ENCODE measurements around the gene EXOC4.
A peak's percentile ranks its signal among the peaks of the same experiment; 100 is the strongest.

The EXOC4 gene

DNA sequence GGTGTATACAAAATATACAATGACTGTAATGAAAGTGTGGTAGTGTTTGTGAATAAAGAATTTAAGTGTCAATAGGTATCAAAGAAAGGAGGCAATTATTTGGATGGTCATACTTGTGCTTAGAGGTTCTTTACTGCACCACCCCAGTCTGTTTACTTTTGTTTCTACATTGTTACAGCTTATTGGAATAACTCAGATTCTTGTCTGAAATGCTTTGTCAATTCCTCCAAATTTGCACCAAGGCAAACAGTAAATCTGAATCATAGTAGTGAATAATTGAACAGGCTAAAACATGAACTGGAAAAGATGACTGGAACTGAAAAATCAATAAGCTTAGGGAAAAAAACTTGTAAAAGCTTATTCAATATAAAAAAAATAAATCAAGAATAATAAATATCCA lies 319.2 kb downstream of the EXOC4 start:
- H3K4me1 Mint-ChIP-seq, result peaks cover 0 to 7% of the 10 kb centered on the region in 2 donors
- DNase-seq, result no peak
- H3K27ac Mint-ChIP-seq, result no peak overlapping the region
- H3K4me3 Mint-ChIP-seq, result no peak overlapping the region
- H3K36me3 Mint-ChIP-seq, result peaks cover 0 to 4% of the 10 kb centered on the region in 2 donors
- H3K27me3 Mint-ChIP-seq, result no peaks in the 10 kb centered on the region
- H3K9me3 Mint-ChIP-seq, result no peaks in the 10 kb centered on the region
- no peak for ATAC-seq (replicated peaks)

DNA sequence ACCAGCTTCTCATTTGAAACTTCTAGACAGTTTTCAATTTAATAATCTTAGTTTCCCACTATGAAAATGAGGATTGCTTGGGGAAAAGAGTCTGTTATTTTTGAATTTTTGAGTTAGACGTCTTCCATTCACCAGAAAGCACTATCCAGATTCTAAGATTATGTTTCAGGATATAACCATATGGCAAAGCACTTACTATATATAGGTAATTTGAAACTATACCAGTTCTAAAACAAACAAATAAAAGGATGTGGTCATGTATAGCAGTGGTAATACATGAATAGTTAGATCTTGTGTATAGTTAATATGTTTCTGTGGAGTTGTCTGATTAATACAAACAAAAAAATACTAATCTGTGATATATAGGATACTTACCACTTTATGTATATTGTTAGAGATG lies 320.0 kb downstream of the EXOC4 start:
- Mint-ChIP-seq H3K4me1 (peaks cover 0 to 7% of the 10 kb centered on the region in 2 donors), H3K4me3 (no peak overlapping the region), H3K27me3 (no peaks in the 10 kb centered on the region), H3K36me3 (peaks cover 0 to 4% of the 10 kb centered on the region in 2 donors), H3K27ac (no peak overlapping the region), H3K9me3 (no peaks in the 10 kb centered on the region)
- no peak for ATAC-seq (replicated peaks)
- DNase-seq, result no peak

DNA sequence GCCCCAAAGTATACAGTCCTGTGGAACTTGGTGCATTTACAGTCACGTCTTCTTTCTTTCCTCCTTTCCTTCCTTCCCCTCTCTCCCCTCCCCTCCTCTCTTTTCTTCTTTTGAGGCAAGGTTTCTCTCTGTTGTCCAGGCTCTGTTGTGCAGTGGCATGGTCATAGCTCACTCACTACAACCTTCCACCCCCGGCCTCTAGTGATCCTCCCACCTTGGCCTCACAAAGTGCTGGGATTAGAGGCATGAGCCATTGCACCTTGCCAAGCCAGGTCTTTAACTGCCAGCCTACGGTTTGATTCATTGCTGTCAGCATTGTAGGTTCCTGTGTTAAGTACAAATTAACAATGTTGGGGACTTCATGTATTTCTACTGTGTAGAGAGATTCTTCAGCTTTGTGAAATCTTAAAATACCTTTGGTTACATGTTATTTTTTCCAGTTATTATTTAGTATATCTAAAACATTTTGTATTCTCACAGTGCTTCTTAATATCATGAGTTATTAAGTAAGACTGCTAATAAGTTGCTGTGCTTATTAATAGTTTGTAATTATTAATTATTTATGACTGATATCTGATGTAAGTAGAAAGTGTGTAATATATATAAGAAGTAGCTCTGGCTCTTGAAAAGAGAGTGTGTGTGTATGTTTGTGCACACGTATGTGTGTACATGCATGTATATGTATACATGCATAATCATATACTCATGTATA lies 320.8 kb downstream of the EXOC4 start:
- Mint-ChIP-seq H3K36me3 (peaks cover 0 to 4% of the 10 kb centered on the region in 2 donors), H3K27ac (no peak overlapping the region), H3K4me3 (no peak overlapping the region), H3K9me3 (no peaks in the 10 kb centered on the region), H3K4me1 (peaks cover 0 to 7% of the 10 kb centered on the region in 2 donors), H3K27me3 (no peaks in the 10 kb centered on the region)
- ATAC-seq (replicated peaks), result no peak
- no peak for DNase-seq

DNA sequence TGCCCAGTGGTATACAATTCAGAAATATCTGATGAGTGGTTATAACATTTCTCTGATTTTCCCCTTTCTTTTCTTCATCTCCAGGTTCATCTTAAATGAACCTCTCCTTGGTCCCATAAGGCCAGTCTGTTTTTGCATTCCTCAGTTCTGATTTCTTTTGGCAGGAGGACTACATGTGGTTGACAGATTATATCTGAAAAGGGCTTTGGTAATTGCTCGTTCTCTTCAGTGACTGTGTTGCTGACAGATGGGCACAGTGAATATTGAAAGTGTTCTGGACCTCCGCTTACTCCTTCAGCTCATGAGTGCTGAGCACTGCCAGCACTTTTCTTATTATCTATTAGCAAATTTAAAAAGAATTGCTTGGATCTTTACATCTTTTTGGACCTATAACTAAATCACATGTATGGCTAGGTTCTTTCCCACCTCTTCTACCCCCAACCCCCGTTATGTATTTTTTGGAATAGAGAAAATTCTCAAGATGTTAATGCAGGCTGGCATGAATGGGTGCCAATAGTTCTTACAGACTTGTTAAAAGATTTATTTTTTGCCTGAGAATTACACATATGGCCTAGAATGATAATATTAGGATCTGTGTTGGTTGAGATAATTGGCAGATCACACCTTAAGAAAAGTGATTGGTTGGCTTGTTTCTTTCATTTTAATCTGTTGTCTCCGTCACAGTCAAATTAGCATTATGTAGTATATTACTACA lies 323.0 kb downstream of the EXOC4 start:
- Mint-ChIP-seq H3K9me3 (peaks cover 0 to 2% of the 10 kb centered on the region in 2 donors), H3K27me3 (no peaks in the 10 kb centered on the region), H3K36me3 (peaks cover 9 to 16% of the 10 kb centered on the region in 2 donors), H3K4me1 (peaks cover 0 to 7% of the 10 kb centered on the region in 2 donors), H3K27ac (no peak overlapping the region), H3K4me3 (no peak overlapping the region)
- ATAC-seq (replicated peaks), result no peak
- DNase-seq, result no peak

DNA sequence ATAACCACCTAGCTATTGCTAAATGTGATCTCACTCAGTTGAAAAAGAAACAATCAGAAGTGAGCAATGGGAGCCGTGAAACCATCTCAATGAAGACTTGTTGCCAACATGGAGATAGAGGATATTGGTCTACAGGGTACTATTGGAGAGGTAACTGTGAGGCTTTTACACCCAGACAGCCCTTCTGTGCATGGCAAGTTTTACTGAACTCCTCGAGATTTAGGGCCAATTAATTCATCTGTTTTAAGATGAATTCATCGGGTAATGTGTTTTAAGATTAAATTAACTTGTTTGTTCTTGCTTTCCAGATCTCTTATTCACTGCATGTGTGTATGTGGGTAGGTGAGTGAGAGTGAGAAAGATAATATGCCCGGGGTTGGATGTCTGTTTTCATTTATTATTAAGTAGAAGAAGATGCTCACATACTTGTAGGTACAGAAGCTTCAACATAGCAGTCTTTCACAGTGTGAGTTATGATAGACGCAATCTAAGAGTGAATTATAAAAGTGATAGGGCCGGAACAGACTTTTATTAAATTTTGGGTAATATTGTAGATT lies 323.8 kb downstream of the EXOC4 start:
- H3K4me1 Mint-ChIP-seq, result peaks cover 0 to 7% of the 10 kb centered on the region in 2 donors
- H3K4me3 Mint-ChIP-seq, result no peak overlapping the region
- no peak overlapping the region for H3K27ac Mint-ChIP-seq
- ATAC-seq (replicated peaks), result no peak
- no peak for DNase-seq
- H3K36me3 Mint-ChIP-seq, result peaks cover 11 to 19% of the 10 kb centered on the region in 2 donors
- H3K27me3 Mint-ChIP-seq, result no peaks in the 10 kb centered on the region
- peaks cover 0 to 2% of the 10 kb centered on the region in 2 donors for H3K9me3 Mint-ChIP-seq

DNA sequence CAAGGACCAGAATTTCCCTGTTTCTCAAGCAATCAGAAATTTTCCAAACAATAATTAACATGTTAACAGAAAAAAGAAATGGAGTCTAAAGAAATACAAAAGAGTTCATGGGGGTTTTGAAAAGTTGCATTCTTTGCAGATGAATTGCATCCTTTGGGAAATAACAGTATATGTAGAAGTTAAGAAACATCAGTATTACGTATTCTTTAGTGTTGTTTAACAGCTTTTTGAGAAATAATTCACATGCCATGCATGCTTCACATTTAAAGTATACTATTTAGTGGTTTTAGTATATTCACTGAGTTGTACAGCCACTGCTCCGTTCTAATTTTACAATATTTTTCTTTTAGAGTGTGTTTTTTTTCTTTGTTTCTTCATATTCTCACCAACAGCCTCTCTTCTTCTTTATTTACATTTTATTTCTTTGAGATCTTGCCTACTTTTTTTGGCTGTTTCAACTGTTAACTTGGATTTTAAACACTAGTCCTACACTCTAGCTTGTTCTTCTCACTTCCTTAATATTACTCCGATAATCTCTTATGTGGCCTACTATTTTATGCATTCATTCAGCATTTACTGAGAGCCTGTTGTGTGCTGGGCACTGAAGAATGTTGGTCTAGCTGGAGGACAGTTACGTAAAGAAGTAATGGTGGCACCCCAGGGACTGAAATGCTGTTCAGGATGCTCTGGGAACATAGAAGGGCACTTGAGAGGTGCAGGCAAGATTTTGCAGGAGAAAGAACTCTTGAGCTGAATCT lies 330.1 kb downstream of the EXOC4 start:
- no peak overlapping the region for H3K4me3 Mint-ChIP-seq
- ATAC-seq (replicated peaks) (no peak), DNase-seq (no peak)
- peaks cover 3 to 4% of the 10 kb centered on the region in 2 donors for H3K9me3 Mint-ChIP-seq
- H3K27me3 Mint-ChIP-seq, result no peaks in the 10 kb centered on the region
- peaks cover 23 to 35% of the 10 kb centered on the region in 2 donors for H3K36me3 Mint-ChIP-seq
- H3K4me1 Mint-ChIP-seq, result peaks cover 17 to 28% of the 10 kb centered on the region in 2 donors
- H3K27ac Mint-ChIP-seq, result no peak overlapping the region

DNA sequence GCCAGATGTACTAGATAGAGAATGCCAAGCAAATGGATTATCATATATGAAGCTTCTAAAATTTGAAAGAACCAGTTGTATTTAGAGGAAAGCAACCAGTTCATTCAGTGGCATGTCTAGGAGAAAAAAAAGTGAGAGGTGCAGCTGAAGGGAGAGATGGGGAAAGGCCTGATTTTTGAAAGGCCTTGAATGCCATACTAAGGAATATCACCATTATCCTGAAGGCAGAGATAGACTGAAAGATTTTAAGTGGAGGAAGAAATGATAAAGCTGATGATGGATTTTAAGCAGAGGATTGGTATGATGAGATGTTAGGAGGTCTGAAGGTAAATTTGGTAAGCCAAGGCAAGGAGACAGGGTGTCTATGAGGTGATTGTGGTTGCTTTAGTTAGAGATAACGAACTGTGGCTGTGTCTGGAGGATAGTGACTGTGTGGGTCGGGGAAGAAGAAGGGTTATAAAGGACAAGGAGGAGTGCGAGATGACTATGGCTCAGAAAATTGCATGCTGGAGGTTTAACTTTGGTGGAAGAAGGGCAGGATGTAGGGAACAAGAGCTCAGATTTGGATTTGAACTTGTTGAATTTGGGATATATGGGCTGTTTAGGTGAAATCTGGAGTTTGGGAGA lies 330.8 kb downstream of the EXOC4 start:
- Mint-ChIP-seq H3K4me1 (peaks cover 17 to 28% of the 10 kb centered on the region in 2 donors), H3K36me3 (peaks cover 23 to 35% of the 10 kb centered on the region in 2 donors), H3K9me3 (peaks cover 3 to 4% of the 10 kb centered on the region in 2 donors), H3K27me3 (no peaks in the 10 kb centered on the region), H3K4me3 (no peak overlapping the region), H3K27ac (no peak overlapping the region)
- DNase-seq (no peak), ATAC-seq (replicated peaks) (no peak)

DNA sequence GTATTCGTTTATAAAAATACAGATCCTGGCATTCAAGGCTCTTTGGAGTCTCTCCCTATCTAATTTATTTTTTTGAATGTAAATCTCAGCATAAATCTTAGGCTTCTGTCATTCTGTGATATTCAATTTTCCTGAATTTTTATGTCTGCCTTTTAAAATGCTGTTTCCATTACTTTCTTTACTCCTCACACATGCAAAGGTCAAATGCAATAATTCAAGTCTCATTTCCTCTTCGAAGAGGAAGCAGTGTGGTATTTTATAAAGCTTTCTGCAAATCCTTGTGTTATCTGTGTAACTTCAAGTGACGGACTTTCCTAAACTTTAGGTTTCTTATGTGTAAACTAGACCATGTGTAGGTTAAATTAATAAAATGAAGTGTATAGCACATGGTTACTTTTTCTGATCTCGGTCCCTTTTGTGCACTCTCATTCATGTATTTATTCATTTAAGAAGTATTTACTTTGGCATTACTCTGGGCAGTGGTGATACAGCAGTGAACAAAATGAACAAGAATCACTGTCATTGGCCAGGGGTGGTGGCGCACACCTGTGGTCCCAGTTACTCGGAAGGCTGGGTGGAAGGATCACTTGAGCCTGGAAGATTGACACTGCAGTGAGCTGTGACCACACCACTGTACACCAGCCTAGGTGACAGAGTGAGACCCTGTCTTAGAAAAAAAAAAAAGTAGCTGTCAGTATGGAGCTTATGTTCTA lies 332.2 kb downstream of the EXOC4 start:
- Mint-ChIP-seq H3K4me1 (peaks cover 17 to 28% of the 10 kb centered on the region in 2 donors), H3K4me3 (peak overlapping the region in 1 of 2 donors; percentile 17), H3K36me3 (peaks cover 16 to 34% of the 10 kb centered on the region in 2 donors), H3K27ac (peak overlapping the region; percentile 82), H3K27me3 (no peaks in the 10 kb centered on the region), H3K9me3 (peaks cover 2 to 3% of the 10 kb centered on the region in 2 donors)
- no peak for DNase-seq
- ATAC-seq (replicated peaks), result peak; percentile 60 to 61

DNA sequence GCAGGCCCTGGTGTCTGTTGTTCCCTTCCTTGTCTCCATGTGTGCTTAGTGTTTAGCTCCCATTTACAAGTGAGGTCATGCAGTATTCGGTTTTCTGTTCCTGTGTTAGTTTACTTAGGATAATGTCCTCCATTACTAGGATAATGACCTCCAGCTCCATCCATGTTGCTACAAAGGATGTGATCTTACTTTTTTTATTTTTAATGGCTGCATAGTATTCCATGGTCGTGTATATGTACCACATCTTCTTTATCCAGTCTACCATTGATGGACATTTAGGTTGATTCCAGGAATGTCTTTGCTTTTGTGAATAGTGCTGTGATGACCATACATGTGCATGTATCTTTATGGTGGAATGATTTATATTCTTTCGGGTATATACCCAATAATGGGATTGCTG lies 333.4 kb downstream of the EXOC4 start:
- H3K27me3 Mint-ChIP-seq, result no peaks in the 10 kb centered on the region

DNA sequence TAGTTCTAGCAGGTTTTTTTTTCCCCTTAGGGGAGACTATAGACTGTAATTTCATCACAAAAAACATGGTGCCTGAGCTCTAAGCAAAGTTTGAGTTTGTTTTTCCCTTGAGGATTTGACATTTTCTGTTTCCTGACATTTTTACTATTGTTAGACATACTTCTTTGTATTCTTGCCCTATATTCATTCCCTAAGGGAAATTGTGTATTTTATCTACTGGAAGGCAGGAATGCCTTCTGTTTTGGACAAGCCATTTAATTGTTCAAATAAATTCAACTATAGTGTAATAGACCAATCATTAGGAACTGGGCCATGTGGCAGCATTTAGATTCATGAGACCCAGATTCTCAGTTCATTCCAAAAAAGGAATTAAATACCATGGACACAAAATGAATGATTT lies 335.0 kb downstream of the EXOC4 start:
- Mint-ChIP-seq H3K27ac (no peak overlapping the region), H3K27me3 (no peaks in the 10 kb centered on the region), H3K4me3 (no peak overlapping the region), H3K4me1 (peaks cover 17 to 28% of the 10 kb centered on the region in 2 donors), H3K9me3 (peaks cover 2 to 3% of the 10 kb centered on the region in 2 donors), H3K36me3 (peaks cover 19 to 38% of the 10 kb centered on the region in 2 donors)
- DNase-seq (no peak), ATAC-seq (replicated peaks) (no peak)

More for the DNA sequence above, 333.4 kb downstream of the EXOC4 start:
- peaks cover 17 to 28% of the 10 kb centered on the region in 2 donors for H3K4me1 Mint-ChIP-seq
- H3K4me3 Mint-ChIP-seq, result no peak overlapping the region
- peaks cover 19 to 36% of the 10 kb centered on the region in 2 donors for H3K36me3 Mint-ChIP-seq
- no peak for ATAC-seq (replicated peaks)
- H3K27ac Mint-ChIP-seq, result no peak overlapping the region
- no peak for DNase-seq
- peaks cover 2 to 3% of the 10 kb centered on the region in 2 donors for H3K9me3 Mint-ChIP-seq

DNA sequence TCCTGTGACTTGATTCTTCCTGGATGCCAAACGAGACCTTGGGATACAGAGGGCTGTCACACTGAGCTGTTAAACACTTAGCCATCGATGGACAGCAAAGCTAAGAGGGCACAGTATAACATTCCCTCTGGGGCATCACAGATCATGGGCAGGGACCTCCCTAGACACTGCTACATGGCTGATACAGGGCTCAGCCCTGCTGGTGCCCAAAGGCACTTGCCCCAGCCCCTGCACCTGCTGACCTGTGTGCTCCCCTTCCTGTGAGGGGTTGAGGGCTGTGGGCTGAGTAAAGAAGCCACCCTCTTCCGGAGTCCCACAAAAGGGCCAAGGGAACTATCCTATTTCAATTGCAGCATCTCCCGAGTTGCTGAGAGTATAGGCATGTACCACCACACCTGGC lies 337.9 kb downstream of the EXOC4 start:
- H3K27me3 Mint-ChIP-seq, result no peaks in the 10 kb centered on the region
- no peak overlapping the region for H3K4me3 Mint-ChIP-seq
- H3K4me1 Mint-ChIP-seq, result peaks cover 0 to 14% of the 10 kb centered on the region in 2 donors
- H3K36me3 Mint-ChIP-seq, result peaks cover 20 to 40% of the 10 kb centered on the region in 2 donors
- no peak for ATAC-seq (replicated peaks)
- DNase-seq, result no peak
- no peak overlapping the region for H3K27ac Mint-ChIP-seq
- H3K9me3 Mint-ChIP-seq, result no peaks in the 10 kb centered on the region

DNA sequence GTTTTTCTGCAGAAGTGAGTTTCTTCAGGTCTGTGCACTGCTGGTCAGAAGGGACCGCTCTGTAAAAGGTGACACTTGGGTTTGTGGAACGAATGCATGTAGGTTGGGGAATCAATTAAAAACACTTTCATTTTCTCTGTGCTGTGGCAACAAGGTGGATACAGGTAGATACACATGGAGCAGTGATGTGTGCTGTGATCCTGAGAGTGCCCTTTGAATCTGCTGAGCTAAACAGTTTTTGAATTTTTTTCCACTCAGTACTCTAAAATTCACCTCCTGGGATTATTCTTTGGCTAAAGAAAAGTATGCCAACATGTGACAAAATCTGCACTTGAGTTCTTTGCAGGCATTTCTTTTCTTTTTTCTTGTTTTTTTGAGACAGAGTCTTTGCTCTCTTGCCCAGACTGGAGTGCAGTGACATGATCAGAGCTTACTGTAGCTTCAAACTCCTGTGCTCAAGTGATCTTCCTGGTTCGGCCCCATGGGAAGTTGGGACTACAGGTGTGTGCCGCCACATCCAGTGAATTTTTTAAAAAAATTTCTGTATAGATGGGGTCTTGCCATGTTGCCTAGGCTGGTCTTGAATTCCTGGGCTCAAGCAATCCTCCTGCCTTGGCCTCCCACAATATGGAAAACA lies 338.9 kb downstream of the EXOC4 start:
- H3K4me1 Mint-ChIP-seq, result peaks cover 0 to 13% of the 10 kb centered on the region in 2 donors
- H3K27ac Mint-ChIP-seq, result no peak overlapping the region
- H3K27me3 Mint-ChIP-seq, result no peaks in the 10 kb centered on the region
- ATAC-seq (replicated peaks) (no peak), DNase-seq (no peak)
- H3K4me3 Mint-ChIP-seq, result no peak overlapping the region
- peaks cover 16 to 36% of the 10 kb centered on the region in 2 donors for H3K36me3 Mint-ChIP-seq
- no peaks in the 10 kb centered on the region for H3K9me3 Mint-ChIP-seq

DNA sequence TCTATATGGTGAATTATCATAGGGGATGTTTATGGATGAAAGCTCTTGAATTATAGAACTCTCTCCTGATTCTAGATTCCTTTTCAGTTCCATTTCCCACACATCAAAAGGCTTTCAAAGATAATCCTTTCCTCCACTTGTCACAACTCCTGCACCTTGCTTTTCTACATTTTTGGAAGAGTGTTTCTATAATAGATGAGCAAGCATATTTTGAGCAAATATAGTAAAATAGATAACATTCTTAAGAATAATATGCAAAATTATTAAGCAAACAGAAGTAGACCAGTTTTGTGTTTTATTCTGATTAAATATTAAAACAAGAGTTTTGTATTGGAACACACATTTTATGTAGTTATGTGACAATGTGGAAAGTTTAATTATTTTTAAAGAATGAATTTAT lies 340.7 kb downstream of the EXOC4 start:
- H3K27ac Mint-ChIP-seq, result no peak overlapping the region
- peaks cover 14 to 29% of the 10 kb centered on the region in 2 donors for H3K36me3 Mint-ChIP-seq
- peaks cover 0 to 6% of the 10 kb centered on the region in 2 donors for H3K4me1 Mint-ChIP-seq
- ATAC-seq (replicated peaks) (no peak), DNase-seq (no peak)
- no peaks in the 10 kb centered on the region for H3K27me3 Mint-ChIP-seq
- H3K4me3 Mint-ChIP-seq, result no peak overlapping the region
- no peaks in the 10 kb centered on the region for H3K9me3 Mint-ChIP-seq

Data from stimulated activated naive B cell treated with anti-CD40 and anti-IgM and Interleukin-4, amounts not matched to agents 10 μg/mL and 1 μg/mL and 100 μg/mL, for 72 hours (primary cell).